Measurements from ENCODE around the gene NAP1L1. TPM values are rescaled to one million over a fixed set of nuclear protein-coding genes. Genes with fewer than 3 reads are reported as not detected.
A peak's percentile ranks its signal among the peaks of the same experiment; 100 is the strongest.
"Not testable (repeated sequence)": the region's sequence is repeated elsewhere in the genome, so short reads cannot be mapped to it uniquely, and the experiment has no call there.

Gene NAP1L1
- total RNA-seq, 1 experiment from 2014 or later, result 587 TPM

DNA sequence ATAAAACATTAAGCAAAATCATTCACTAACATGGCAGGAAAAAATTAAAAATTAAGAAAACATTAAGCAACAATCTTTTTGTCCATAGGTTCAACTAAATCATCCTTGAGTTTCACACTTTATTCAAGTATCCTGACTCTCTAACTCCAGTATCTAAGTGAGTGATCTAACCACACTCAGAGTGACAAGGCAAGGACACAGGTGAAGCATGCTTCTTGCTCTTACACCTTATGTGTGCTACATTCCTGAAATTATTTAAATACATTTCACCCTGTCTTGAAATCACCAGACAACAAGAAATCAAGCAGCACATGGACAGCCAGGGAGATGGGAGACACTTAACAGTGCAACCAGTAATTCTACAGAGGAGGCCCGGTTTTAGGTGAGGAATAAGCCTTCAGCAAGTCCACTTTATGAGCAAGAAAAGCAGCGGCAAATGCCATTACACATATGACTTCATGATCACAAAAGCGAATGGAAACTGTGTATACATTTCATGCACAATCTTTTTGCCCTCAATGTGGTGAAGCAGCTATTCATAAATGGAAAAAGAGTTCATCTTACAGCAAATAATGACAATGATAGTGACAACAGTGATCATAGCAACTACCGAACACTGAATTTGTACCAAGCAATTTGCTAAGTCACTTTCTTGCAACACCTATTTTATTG, 90.3 kb downstream of the NAP1L1 start:
- peak overlapping the region; percentile 81 for H3K27ac ChIP-seq
- H3K4me1 ChIP-seq (replicated peaks; ENCODE audit: insufficient read depth), result peaks cover 62% of the 10 kb centered on the region
- no peaks in the 10 kb centered on the region for H3K79me2 ChIP-seq (ENCODE audit: low read depth)
- no peaks in the 10 kb centered on the region; the same call in 1 of the 2 replicates for H3K9me3 ChIP-seq (ENCODE audit: insufficient read depth, low read depth)
- no peaks in the 10 kb centered on the region for H4K20me1 ChIP-seq (ENCODE audit: insufficient read depth)
- ChIA-PET CTCF (interaction anchor here (0.6 kb wide), 1 partner anchor 769 kb away, joined by 3 read pairs; no protein-coding TSS in a partner anchor), POLR2A (ENCODE audit: unreplicated experiment) (interaction anchor here (0.6 kb wide), 1 partner anchor 179 kb away, joined by 3 read pairs; no protein-coding TSS in a partner anchor)
- intact Hi-C loops (cut with micrococcal nuclease; ENCODE audit: unreplicated experiment), result loop anchor here (1.0 kb wide), 2 partner anchors 16 to 24 kb away; no protein-coding TSS in a partner anchor
- DNase-seq, result peak; percentile 31 to 87
- H3K4me2 ChIP-seq, result peak overlapping the region; percentile 45
- TF ChIP-seq, protein P1, sequence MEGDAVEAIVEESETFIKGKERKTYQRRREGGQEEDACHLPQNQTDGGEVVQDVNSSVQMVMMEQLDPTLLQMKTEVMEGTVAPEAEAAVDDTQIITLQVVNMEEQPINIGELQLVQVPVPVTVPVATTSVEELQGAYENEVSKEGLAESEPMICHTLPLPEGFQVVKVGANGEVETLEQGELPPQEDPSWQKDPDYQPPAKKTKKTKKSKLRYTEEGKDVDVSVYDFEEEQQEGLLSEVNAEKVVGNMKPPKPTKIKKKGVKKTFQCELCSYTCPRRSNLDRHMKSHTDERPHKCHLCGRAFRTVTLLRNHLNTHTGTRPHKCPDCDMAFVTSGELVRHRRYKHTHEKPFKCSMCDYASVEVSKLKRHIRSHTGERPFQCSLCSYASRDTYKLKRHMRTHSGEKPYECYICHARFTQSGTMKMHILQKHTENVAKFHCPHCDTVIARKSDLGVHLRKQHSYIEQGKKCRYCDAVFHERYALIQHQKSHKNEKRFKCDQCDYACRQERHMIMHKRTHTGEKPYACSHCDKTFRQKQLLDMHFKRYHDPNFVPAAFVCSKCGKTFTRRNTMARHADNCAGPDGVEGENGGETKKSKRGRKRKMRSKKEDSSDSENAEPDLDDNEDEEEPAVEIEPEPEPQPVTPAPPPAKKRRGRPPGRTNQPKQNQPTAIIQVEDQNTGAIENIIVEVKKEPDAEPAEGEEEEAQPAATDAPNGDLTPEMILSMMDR (conservative IDR thresholded peaks at IDR 0.05), result no peak
- no peak for TF ChIP-seq EZH2 (IDR thresholded peaks at IDR 0.05; ENCODE audit: low read depth)
- H3F3A ChIP-seq (ENCODE audit: insufficient read depth, low read depth), result peaks cover 16% of the 10 kb centered on the region
- no peaks in the 10 kb centered on the region for H3K27me3 ChIP-seq (ENCODE audit: insufficient read depth, low read depth)
- H3K4me3 ChIP-seq, result no peak overlapping the region
- H3K9me2 ChIP-seq (ENCODE audit: insufficient read depth), result peaks cover 5% of the 10 kb centered on the region; the same call in 1 of the 2 replicates
- H3K36me3 ChIP-seq (ENCODE audit: low read depth), result no peaks in the 10 kb centered on the region
- peak overlapping the region; percentile 31; the same call in 1 of the 2 replicates for H2AFZ ChIP-seq
- no TSS peak for BruUV-seq (replicated peaks)

DNA sequence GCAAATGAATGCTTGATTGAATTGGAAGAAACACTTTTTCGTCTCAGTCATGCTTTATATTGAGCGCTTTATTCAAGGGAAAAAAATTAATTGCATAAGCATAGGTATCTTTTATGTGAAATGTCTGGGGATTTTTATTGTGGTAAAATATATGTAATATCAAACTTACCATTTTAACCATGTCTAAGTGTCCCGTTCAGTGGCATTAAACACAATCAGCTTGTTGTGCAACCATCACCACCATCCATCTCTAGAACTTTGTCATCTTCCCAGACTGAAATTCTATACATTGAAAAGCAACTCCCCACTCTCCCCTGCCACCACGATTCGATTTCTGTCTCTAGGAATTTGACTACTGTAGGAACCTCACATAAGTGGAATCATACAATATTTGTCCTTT, 92.7 kb downstream of the NAP1L1 start:
- Histone ChIP-seq H3K36me3 (ENCODE audit: low read depth) (no peaks in the 10 kb centered on the region), H2AFZ (no peak overlapping the region), H3K79me2 (ENCODE audit: low read depth) (no peaks in the 10 kb centered on the region), H3K9me3 (ENCODE audit: insufficient read depth, low read depth) (no peaks in the 10 kb centered on the region; the same call in 1 of the 2 replicates), H3K4me3 (no peak overlapping the region), H3K9me2 (ENCODE audit: insufficient read depth) (peaks cover 5% of the 10 kb centered on the region; the same call in 1 of the 2 replicates), H3K27ac (no peak overlapping the region), H3F3A (ENCODE audit: insufficient read depth, low read depth) (peaks cover 7% of the 10 kb centered on the region), H4K20me1 (ENCODE audit: insufficient read depth) (no peaks in the 10 kb centered on the region), H3K27me3 (ENCODE audit: insufficient read depth, low read depth) (no peaks in the 10 kb centered on the region), H3K4me2 (no peak overlapping the region), H3K4me1 (replicated peaks; ENCODE audit: insufficient read depth) (peaks cover 39% of the 10 kb centered on the region)
- TF ChIP-seq EZH2 (IDR thresholded peaks at IDR 0.05; ENCODE audit: low read depth), result no peak
- TF ChIP-seq, protein P1 (conservative IDR thresholded peaks at IDR 0.05), result no peak
- intact Hi-C loops (cut with micrococcal nuclease; ENCODE audit: unreplicated experiment), result no loop called here
- ChIA-PET POLR2A (ENCODE audit: unreplicated experiment) (no interaction called here), CTCF (no interaction called here)
- no peak for DNase-seq
- BruUV-seq (replicated peaks), result no TSS peak

DNA sequence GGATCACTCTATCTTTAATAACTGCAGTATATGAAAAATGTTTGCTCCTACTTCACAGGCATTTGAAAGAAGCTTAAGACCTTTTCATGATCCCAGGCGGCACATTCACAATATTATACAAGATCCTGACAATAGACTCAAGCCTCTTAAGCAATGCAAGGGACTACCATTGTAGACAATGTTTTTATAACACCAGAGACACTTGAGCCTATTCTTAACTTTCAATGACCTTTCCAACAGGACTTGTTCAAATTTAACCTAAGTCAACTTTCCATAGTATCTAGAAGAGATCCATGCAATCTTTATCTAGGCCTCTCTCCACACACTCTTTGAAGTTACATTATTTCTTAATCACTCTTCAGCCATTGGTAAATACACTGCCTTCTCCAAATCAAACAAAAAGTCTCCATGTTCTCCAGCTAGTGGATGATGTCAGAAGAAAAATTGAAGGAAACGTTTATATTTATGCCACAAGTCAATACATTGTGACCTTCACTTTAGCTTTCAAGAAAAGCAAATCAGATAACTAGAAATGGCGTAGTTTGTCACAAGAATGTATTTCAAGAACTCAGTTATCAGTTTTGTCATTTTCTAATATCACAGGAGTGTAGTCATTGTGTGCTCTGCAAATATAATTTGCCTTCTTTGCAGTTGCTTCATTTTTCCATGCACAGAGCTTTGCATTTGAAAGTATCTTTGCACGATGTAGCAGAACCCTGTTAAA, 94.1 kb downstream of the NAP1L1 start:
- H3K9me3 ChIP-seq (ENCODE audit: insufficient read depth, low read depth), result no peaks in the 10 kb centered on the region; the same call in 1 of the 2 replicates
- no peaks in the 10 kb centered on the region for H3K36me3 ChIP-seq (ENCODE audit: low read depth)
- H4K20me1 ChIP-seq (ENCODE audit: insufficient read depth), result no peaks in the 10 kb centered on the region
- no peaks in the 10 kb centered on the region for H3K27me3 ChIP-seq (ENCODE audit: insufficient read depth, low read depth)
- BruUV-seq (replicated peaks), result no TSS peak
- intact Hi-C loops (cut with micrococcal nuclease; ENCODE audit: unreplicated experiment), result no loop called here
- no peak for DNase-seq
- H3K79me2 ChIP-seq (ENCODE audit: low read depth), result no peaks in the 10 kb centered on the region
- no peak overlapping the region for H3K4me2 ChIP-seq
- ChIA-PET CTCF (no interaction called here), POLR2A (ENCODE audit: unreplicated experiment) (interaction anchor here (0.5 kb wide), 1 partner anchor 136 kb away, joined by 4 read pairs; no protein-coding TSS in a partner anchor)
- H3K4me3 ChIP-seq, result no peak overlapping the region
- H3F3A ChIP-seq (ENCODE audit: insufficient read depth, low read depth), result peaks cover 6% of the 10 kb centered on the region
- no peak overlapping the region; the same call in 1 of the 2 replicates for H2AFZ ChIP-seq
- TF ChIP-seq, protein P1 (conservative IDR thresholded peaks at IDR 0.05), result no peak
- TF ChIP-seq EZH2 (IDR thresholded peaks at IDR 0.05; ENCODE audit: low read depth), result no peak
- H3K9me2 ChIP-seq (ENCODE audit: insufficient read depth), result peaks cover 2% of the 10 kb centered on the region; the same call in 1 of the 2 replicates
- no peak overlapping the region for H3K27ac ChIP-seq
- peaks cover 41% of the 10 kb centered on the region for H3K4me1 ChIP-seq (replicated peaks; ENCODE audit: insufficient read depth)

DNA sequence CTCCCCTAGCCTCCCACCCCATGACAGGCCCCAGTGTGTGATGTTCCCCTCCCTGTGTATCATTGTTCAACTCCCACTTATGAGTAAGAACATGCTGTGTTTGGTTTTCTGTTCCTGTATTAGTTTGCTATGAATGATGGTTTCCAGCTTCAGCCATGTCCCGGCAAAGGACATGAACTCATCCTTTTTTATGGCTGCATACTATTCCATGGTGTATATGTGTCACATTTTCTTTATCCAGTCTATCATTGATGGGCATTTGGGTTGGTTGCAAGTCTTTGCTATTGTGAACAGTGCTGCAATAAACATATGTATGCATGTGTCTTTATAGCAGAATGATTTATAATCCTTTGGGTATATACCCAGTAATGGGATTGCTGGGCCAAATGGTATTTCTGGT, 96.8 kb downstream of the NAP1L1 start:
- H3K4me1 ChIP-seq (replicated peaks; ENCODE audit: insufficient read depth), result peaks cover 36% of the 10 kb centered on the region
- H3K36me3 ChIP-seq (ENCODE audit: low read depth); H3K79me2 ChIP-seq (ENCODE audit: low read depth); CTCF ChIA-PET; H4K20me1 ChIP-seq (ENCODE audit: insufficient read depth); H3K9me2 ChIP-seq (ENCODE audit: insufficient read depth); H3K27ac ChIP-seq; DNase-seq; H3K27me3 ChIP-seq (ENCODE audit: insufficient read depth, low read depth); H3K4me2 ChIP-seq; H3K9me3 ChIP-seq (ENCODE audit: insufficient read depth, low read depth); BruUV-seq (replicated peaks); H3F3A ChIP-seq (ENCODE audit: insufficient read depth, low read depth); intact Hi-C loops (cut with micrococcal nuclease; ENCODE audit: unreplicated experiment); H3K4me3 ChIP-seq; H2AFZ ChIP-seq: not testable (repeated sequence)
- POLR2A ChIA-PET (ENCODE audit: unreplicated experiment), result interaction anchor here (0.6 kb wide), 1 partner anchor 169 kb away, joined by 5 read pairs; no protein-coding TSS in a partner anchor

Measured in PC-9 (cell line).